AG09319 (cell line): ENCODE results near the gene IL12RB1.
"Not testable (repeated sequence)": the region's sequence is repeated elsewhere in the genome, so short reads cannot be mapped to it uniquely, and the experiment has no call there.

Experiments used
- DNase-seq: peaks from one replicate; pipeline ENCODE4 v3.0.0-alpha.2; 2010; ENCODE audit warnings: low read depth; ENCODE audit errors: extremely low read depth
- TF ChIP-seq, protein P1 (sequence below): IDR thresholded peaks from 2 replicates; pipeline ENCODE4 v1.5.1; 2011; ENCODE audit warnings: low read depth, mild to moderate bottlenecking, inconsistent platforms, low read length, moderate library complexity

Gene IL12RB1

DNA sequence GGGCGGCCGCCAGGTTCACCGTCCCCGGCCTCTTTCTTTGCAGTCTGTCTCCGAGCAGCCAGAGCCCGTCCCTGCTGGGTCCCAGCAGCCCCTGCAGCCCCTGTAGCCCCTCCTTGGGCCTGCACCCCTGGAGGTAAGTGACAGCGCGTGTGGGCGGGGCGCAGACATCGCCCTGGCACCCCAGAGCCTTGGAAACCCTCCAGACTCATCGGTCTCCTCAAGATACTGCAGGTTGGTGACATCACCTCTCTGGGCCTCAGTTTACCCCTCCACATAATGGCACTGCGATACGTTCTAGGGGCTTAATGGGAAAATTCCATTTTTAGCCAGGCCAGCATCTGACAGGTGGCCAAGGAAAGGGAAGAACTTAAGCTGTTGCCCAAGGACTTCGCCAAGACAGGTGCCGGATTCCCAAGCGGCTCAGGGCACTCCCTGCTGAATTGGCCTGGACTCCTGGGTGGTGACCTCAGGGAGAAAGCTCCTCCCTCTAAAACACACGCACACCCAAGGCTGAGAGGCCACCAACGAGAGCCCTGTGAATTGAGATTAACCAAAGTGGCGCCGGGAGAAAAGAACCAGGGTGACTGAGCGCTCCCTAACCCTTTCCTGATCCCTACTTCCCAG, 24.0 kb upstream of the IL12RB1 start:
- DNase-seq, result no peak
- TF ChIP-seq, protein P1, sequence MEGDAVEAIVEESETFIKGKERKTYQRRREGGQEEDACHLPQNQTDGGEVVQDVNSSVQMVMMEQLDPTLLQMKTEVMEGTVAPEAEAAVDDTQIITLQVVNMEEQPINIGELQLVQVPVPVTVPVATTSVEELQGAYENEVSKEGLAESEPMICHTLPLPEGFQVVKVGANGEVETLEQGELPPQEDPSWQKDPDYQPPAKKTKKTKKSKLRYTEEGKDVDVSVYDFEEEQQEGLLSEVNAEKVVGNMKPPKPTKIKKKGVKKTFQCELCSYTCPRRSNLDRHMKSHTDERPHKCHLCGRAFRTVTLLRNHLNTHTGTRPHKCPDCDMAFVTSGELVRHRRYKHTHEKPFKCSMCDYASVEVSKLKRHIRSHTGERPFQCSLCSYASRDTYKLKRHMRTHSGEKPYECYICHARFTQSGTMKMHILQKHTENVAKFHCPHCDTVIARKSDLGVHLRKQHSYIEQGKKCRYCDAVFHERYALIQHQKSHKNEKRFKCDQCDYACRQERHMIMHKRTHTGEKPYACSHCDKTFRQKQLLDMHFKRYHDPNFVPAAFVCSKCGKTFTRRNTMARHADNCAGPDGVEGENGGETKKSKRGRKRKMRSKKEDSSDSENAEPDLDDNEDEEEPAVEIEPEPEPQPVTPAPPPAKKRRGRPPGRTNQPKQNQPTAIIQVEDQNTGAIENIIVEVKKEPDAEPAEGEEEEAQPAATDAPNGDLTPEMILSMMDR, result no peak

DNA sequence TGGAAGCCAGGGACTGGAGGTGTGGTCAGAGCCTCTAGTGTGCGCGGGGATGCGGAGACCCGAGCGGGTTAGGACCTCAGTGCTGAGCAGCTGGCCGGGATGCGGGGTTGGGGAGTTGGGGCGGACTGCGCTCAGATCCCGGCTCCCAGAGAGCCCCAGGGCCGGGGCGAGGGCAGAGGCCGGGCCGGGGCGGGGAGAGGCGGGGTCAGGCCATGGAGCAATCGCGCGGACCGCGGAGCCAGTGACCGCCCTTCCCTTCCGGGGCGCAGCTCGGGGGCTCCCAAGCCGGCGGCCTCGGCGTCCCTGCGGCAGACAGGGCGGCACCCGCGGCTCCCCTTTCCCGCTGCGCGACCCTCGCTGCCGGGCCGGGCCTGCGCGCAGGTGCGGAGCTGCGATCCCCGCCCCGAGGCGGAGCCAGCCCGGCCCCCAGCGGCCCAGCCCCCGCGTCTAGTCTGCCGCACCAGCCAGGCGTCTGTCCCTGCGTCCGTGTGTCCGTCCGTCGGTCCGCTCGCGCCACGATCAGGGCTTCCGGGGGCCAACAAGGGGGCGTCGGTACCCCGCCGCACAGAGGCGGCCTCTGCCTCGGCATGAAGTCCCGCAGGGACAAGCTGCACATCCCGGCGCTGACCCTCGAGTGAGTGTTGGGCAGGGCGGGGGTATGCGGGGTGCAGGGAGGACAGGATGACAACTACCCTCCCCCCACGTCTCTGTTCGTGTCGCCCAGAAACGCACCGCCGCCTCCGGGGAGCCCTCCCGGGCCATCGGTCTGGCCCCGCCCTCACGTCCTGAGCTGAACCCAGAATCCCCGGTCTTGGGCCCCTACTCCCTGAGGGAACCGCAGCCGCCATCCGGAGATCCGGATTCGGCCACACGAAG, 23.2 kb upstream of the IL12RB1 start:
- DNase-seq, result no peak
- TF ChIP-seq, protein P1, result no peak

- TF ChIP-seq, protein P1, result no peak
Measured at GRCh38 chr19:18109341-18109732, 22.6 kb upstream of the IL12RB1 start.

DNA sequence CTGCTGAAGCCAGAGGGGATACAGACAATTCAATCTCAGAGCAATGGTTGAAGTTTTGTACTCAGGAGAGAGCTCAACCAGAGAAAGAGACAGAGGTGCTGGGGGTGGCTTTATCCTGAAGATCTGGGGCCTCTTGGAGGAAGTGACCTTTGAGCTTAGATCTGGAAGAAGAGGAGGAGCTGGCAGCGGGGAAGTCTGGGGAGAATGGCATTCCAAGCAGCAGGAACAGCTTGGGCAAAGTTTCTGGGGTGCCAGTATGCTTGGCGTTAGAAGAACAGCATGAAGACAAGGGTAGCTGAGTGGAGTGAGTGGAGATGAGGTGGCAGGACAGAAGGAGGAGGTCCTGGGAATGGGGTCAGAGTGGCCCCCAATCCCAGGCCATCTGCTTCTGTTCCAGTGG, 22.2 kb upstream of the IL12RB1 start:
- no peak for DNase-seq
- TF ChIP-seq, protein P1, result no peak

More at GRCh38 chr19:18109341-18109732, 22.6 kb upstream of the IL12RB1 start:
- no peak for DNase-seq

DNA sequence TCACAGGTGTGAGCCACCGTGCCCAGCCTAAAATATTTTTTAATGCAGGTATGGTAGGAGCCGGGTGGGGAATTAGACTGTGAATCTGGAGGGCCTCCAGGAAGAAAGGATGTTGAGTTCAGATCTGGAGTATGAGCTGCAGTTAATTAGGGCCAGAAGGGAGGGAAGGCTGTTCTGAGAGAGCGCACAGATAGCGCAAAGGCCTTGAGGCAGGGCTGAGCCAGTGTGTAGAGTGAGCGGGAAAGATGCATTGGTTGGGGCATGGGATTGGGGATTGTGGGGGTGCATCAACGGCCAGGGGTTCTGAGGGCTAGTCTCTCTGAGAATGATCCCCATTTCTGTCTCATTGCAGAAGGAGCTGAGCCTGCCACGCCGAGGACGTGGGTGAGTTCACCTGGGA, 20.5 kb upstream of the IL12RB1 start:
- TF ChIP-seq, protein P1, result no peak
- DNase-seq, result no peak

- not testable (repeated sequence) for DNase-seq
Measured at GRCh38 chr19:18105259-18105658, 18.5 kb upstream of the IL12RB1 start.

GRCh38 chr19:18104793-18105131, 18.0 kb upstream of the IL12RB1 start:
- DNase-seq, result no peak
- TF ChIP-seq, protein P1, result no peak
